OCI-LY3 (cell line): ENCODE data around the gene PLVAP.

ENCODE experiments used
- CTCF ChIP-seq: fragments of 200-600, 300-600 bp; sonication (generic); IDR thresholded peaks from 2 replicates; pipeline ENCODE4 v1.5.1; 2014; ENCODE audit warnings: antibody characterized with exemption, low read length, low read depth
- EZH2phosphoT487 ChIP-seq: fragments of 200-600 bp; shearing (Covaris generic); IDR thresholded peaks from 2 replicates; pipeline ENCODE4 v1.6.1; 2018; ENCODE audit warnings: antibody characterized with exemption, mixed run types, low read depth

- no peak for TF ChIP-seq CTCF
- no peak for TF ChIP-seq EZH2phosphoT487
These were observed at the start of gene PLVAP for GRCh38 chr19:17376935-17377600.
